GM04503 (cell line): ENCODE measurements around the gene FTCD.
"Not testable (repeated sequence)": the region's sequence is repeated elsewhere in the genome, so short reads cannot be mapped to it uniquely, and the experiment has no call there.

Experiments
- DNase-seq: peaks from one replicate; pipeline ENCODE4 v3.0.0-alpha.2; 2012; ENCODE audit warnings: low read depth

FTCD gene

GRCh38 chr21:46111857-46112724 is 43.3 kb downstream of the FTCD start:
- no peak for DNase-seq

GRCh38 chr21:46111193-46111571 is 44.2 kb downstream of the FTCD start:
- DNase-seq: no peak

- no peak for DNase-seq
Observed at GRCh38 chr21:46110499-46111192, 44.7 kb downstream of the FTCD start.

- DNase-seq: no peak
Observed at GRCh38 chr21:46109313-46110221, 45.8 kb downstream of the FTCD start.

- no peak for DNase-seq
Observed at GRCh38 chr21:46108827-46109312, 46.5 kb downstream of the FTCD start.

- DNase-seq: not testable (repeated sequence)
Observed at GRCh38 chr21:46107376-46107775, 48.0 kb downstream of the FTCD start.

GRCh38 chr21:46104104-46104503 is 51.3 kb downstream of the FTCD start:
- DNase-seq: no peak

GRCh38 chr21:46100906-46101305 is 54.5 kb downstream of the FTCD start:
- DNase-seq: no peak

- DNase-seq: peak; percentile 67
Observed at GRCh38 chr21:46100426-46100825, 55.0 kb downstream of the FTCD start.

- no peak for DNase-seq
Observed at GRCh38 chr21:46100020-46100419, 55.4 kb downstream of the FTCD start.

GRCh38 chr21:46099476-46099875 is 55.9 kb downstream of the FTCD start:
- DNase-seq: no peak

GRCh38 chr21:46098303-46099141 is 56.9 kb downstream of the FTCD start:
- no peak for DNase-seq

GRCh38 chr21:46097336-46098293 is 57.8 kb downstream of the FTCD start, which contains the start of gene COL6A2:
Gene COL6A2 (plus strand): TSS chr21:46098112.
- DNase-seq: no peak

- DNase-seq: no peak
Observed at GRCh38 chr21:46096596-46097335, 58.6 kb downstream of the FTCD start.

- DNase-seq: no peak
Observed at GRCh38 chr21:46095814-46096595, 59.4 kb downstream of the FTCD start.

GRCh38 chr21:46095083-46095719 is 60.2 kb downstream of the FTCD start:
- DNase-seq: no peak

GRCh38 chr21:46094401-46095082 is 60.8 kb downstream of the FTCD start:
- no peak for DNase-seq
